Activated CD8-positive, alpha-beta T cell treated with anti-CD3 and anti-CD28 coated beads, Interleukin-2, amount 10 ng/mL, durations not matched to agents 7 days and 5 days (primary cell): ENCODE data around the gene NDUFA9. TPM values are rescaled to one million over a fixed set of nuclear protein-coding genes. Genes with fewer than 3 reads are reported as not detected.

Experiments used
- ATAC-seq: fragments of 150-1000 bp; cut with Tn5 transposase; one replicate; pipeline ENCODE4 v1.10.0; 2021; ENCODE audit warnings: moderate library complexity
- CTCF ChIA-PET: fragments of 350-600 bp; sonication (Branson Sonifier 250); formaldehyde crosslinking; loops from one replicate; lab custom pipeline; 2021; ENCODE audit warnings: antibody characterized with exemption; lab: Charles Lee
- POLR2A ChIA-PET: fragments of 350-600 bp; sonication (Branson Sonifier 250); formaldehyde crosslinking; loops from one replicate; lab custom pipeline; 2021; ENCODE audit warnings: antibody characterized with exemption; lab: Charles Lee
- DNase-seq: peaks from one replicate; pipeline ENCODE4 v3.0.0-alpha.2; 2020
- H3K27ac Mint-ChIP-seq: one replicate; pipeline ENCODE4 v1.8.0; 2021; ENCODE audit warnings: mild to moderate bottlenecking, mixed read lengths
- H3K27me3 Mint-ChIP-seq: one replicate; pipeline ENCODE4 v1.8.0; 2021; ENCODE audit warnings: low read depth, mixed read lengths
- H3K36me3 Mint-ChIP-seq: one replicate; pipeline ENCODE4 v1.8.0; 2021; ENCODE audit warnings: low read depth, mixed read lengths
- H3K4me1 Mint-ChIP-seq: one replicate; pipeline ENCODE4 v1.8.0; 2021; ENCODE audit warnings: low read depth, mixed read lengths
- H3K4me3 Mint-ChIP-seq: one replicate; pipeline ENCODE4 v1.8.0; 2021; ENCODE audit warnings: mild to moderate bottlenecking, mixed read lengths
- H3K9me3 Mint-ChIP-seq: one replicate; pipeline ENCODE4 v1.8.0; 2022; ENCODE audit warnings: mixed read lengths; ENCODE audit not compliant: insufficient read depth
- total RNA-seq, 2 experiments: library from RNA; stranded (reverse); gene quantifications; one replicate each; pipeline ENCODE4 v1.2.3, GENCODE V29; 2021

Gene NDUFA9
- total RNA-seq, 2 experiments from 2014 or later, result 112 to 120 TPM

GRCh38 chr12:4690760-4691159 lies 41.8 kb downstream of the NDUFA9 start:
- Mint-ChIP-seq H3K36me3 (peaks cover 41% of the 10 kb centered on the region), H3K27me3 (no peaks in the 10 kb centered on the region), H3K4me3 (no peak overlapping the region), H3K4me1 (no peaks in the 10 kb centered on the region), H3K9me3 (no peaks in the 10 kb centered on the region), H3K27ac (no peak overlapping the region)
- ATAC-seq (no peak), DNase-seq (no peak)
- POLR2A ChIA-PET, result no interaction called here
- CTCF ChIA-PET, result no interaction called here

Other genes starting within 250 kb of the NDUFA9 start
- gene FGF6, start 203.3 kb upstream of the NDUFA9 start, total RNA-seq, result not detected
- 10 to 100 TPM; 44.6 to 55.6 TPM for gene RAD51AP1, start 110.2 kb upstream of the NDUFA9 start, total RNA-seq
- 10 to 100 TPM; 27.7 to 28.1 TPM for gene DYRK4, start 86.9 kb upstream of the NDUFA9 start, total RNA-seq
- 1 to 10 TPM; 2.6 to 2.8 TPM for gene AKAP3, start 63 bp upstream of the NDUFA9 start, total RNA-seq
- under 1 TPM; 0.76 to 0.84 TPM for gene GALNT8, start 71.3 kb downstream of the NDUFA9 start, total RNA-seq